Mesenteric fat pad (tissue), 1 donor: ENCODE data around the gene FANCM. TPM values are rescaled to one million over a fixed set of nuclear protein-coding genes. Genes with fewer than 3 reads are reported as not detected.

Experiments used
- DNase-seq: peaks from one replicate; pipeline ENCODE4 v3.0.0-alpha.2; 2020; ENCODE audit warnings: low spot score
- total RNA-seq: library from RNA; stranded (reverse); fragmentation: NEBNext Ultra II Directional; extraction: Animal tissue kit (Norgen Biotek cat#: 25700); gene quantifications from one replicate; pipeline ENCODE4 v1.2.1, GENCODE V29; 2021
- donor health status: DM: yes; HTN: yes; CAD: no.

The FANCM gene
- total RNA-seq, 1 donor from 2014 or later, result 6.1 TPM

DNA sequence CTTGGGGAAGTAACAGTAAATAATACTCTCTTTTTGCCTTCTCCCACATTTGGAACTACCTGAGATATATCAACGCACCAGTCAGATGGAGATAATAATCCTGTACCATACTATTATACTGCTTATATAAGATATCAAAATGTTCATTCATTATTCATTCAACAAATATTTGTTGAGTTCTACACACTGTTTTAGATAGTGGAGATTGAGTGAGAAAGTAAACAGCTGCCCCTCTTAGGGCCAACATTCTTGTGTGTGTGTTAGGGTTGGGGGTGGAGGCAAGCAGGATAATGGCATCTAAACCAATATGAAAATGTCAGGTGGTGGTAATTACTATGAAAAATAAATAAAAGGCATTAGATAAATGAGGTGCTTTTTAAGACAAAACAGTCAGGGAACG is 103.3 kb downstream of the FANCM start:
- no peak for DNase-seq

DNA sequence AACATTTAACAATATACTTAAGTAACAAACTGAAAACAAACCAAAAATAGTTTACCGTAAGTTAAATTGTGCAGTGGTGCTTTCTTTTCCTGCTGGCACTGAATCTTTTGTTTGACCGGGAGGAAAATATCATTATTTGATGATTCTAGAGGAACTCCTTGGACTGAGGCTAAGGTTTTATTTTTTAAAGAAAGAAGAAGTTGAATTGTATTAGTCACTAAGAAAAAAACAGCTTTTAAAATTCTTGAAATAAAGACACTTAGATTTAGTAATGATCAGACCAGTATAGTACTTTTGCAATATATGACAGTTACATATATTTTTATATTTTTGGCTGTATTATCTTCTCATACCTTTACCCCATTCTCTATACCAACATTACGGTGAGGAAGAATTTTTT is 107.0 kb downstream of the FANCM start:
- no peak for DNase-seq

DNA sequence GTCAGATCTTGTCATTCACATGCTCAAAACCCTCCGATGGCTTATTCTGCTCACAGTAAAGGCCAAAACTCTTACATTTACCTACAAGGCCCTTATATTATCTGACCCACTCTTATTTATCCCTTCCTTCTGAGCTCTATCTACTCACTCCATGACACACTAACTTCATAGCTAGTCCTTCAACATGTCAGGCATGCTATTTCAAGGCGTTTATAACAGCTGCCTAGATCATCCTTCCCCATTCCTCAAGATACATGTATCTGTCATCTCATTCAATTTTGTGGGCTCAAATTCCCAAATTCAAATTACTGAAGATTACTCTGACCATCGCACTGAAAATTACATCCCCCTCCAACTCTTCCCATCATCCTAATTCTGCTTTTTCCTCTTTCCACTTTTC is 110.4 kb downstream of the FANCM start:
- DNase-seq, result no peak

DNA sequence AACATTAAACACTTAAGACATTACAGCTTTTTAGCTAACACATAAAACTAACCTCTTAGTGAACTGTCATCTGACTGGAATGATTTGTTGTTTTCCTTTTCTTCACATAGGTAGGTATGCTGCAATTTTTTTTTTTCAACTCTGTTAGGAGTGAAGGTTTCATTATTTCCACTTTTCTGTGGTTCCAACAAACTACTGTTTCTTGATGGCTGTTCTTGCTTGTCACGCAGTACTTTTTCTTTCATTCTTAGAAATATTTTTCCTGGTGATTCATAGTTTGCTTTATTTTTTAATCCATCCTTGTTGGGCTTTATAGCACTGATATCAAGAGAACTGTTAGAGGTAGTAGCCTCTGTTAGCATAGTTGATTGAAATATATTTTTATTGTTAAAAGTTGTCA is 111.0 kb downstream of the FANCM start:
- no peak for DNase-seq

DNA sequence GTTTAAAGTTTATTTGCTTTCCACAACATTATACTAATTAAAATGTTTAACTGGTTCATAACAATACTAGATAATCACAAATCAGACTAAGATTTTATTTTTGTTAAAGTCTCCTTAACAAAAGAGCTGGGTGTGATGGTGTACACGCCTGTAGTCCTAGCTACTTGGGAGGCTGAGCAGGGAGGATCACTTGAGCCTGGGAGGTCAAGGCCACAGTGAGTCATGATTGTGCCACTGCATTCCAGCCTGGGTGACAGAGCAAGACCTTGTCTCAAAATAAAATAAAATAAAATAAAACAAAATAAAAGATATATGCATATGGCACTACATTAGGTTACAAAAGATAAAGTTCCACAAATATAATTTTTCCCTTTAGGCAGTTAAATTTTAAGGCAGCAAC is 111.7 kb downstream of the FANCM start:
- DNase-seq, result no peak

DNA sequence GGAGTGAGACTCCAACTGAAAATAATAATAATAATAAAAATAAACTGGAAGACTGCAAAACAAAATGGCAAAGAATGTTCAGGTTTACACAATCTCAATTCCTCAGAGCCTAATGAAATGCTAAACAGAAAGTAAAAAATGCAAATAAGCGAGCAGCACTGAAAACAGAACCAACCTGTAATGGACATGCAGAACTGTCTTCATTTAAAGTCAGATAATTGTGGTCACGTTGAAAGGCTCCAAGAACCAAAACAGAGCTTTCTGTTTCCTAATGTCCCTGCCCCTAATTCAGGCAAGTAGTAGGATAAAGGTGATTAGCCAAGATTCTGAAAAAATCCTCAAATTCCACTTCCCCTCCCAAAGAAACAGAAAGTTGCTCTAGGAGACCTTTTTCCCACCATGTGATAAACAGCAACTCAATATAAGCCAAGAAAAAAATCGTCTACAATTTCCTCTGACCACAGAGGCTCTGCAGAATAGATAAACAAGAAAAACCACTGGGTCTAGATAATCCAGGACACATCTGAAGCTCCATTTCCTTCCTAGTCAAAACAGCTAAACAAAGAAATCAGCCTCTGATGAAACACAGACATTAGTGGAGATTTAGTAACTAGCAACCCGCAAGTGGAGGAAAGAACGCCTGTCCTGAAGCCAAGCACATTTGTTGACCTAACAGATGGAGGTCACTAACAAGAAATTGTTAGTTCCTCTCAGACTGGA is 114.3 kb downstream of the FANCM start:
- no peak for DNase-seq

Other genes with a start within 250 kb of the FANCM start
- 10.0 TPM for gene KLHL28, start 174.0 kb upstream of the FANCM start, total RNA-seq
- 13.4 TPM for gene TOGARAM1, start 173.7 kb upstream of the FANCM start, total RNA-seq
- 26.9 TPM for gene PRPF39, start 51.8 kb upstream of the FANCM start, total RNA-seq
- gene FKBP3, start 1.4 kb upstream of the FANCM start, total RNA-seq, result 36.6 TPM
- gene MIS18BP1, start 117.3 kb downstream of the FANCM start, total RNA-seq, result 21.0 TPM